ENCODE measurements around the gene LRRC8D. TPM values are rescaled to one million over a fixed set of nuclear protein-coding genes. Genes with fewer than 3 reads are reported as not detected.

Gene LRRC8D
- total RNA-seq, 3 donors from 2014 or later (not counting 1 experiment from before 2014, with no cell fraction given): 16.2 to 26.2 (median 17.1) TPM

- ATAC-seq (no peak), DNase-seq (no peak)
- intact Hi-C loops (cut with micrococcal nuclease): no loop called here
- Mint-ChIP-seq H3K36me3 (no peaks in the 10 kb centered on the region), H3K4me1 (peaks cover 31 to 41% of the 10 kb centered on the region in 2 donors), H3K4me3 (no peak overlapping the region), H3K9me3 (no peaks in the 10 kb centered on the region), H3K27me3 (ENCODE audit: low read depth in 2 of 2) (no peaks in the 10 kb centered on the region), H3K27ac (no peak overlapping the region)
- Histone ChIP-seq H3K27me3 (ENCODE audit: control insufficient read depth, insufficient read depth, low read length) (no peaks in the 10 kb centered on the region), H3K4me1 (ENCODE audit: control insufficient read depth, insufficient read depth, low read length) (no peaks in the 10 kb centered on the region), H3K9me3 (ENCODE audit: control insufficient read depth, insufficient read depth, low read length) (no peaks in the 10 kb centered on the region), H3K27ac (ENCODE audit: low read length) (no peak overlapping the region), H3K36me3 (ENCODE audit: control insufficient read depth, insufficient read depth, low read length) (peaks cover 6% of the 10 kb centered on the region), H3K4me3 (ENCODE audit: low read length) (no peak overlapping the region)
- WGBS (ENCODE audit: insufficient coverage): 97% methylated on average over 7 of the region's 7 CpGs
- no peak for TF ChIP-seq CTCF (IDR thresholded peaks at IDR 0.05)
Observed at GRCh38 chr1:89898695-89899470, 78.1 kb downstream of the LRRC8D start.

GRCh38 chr1:89900323-89900722 is 79.5 kb downstream of the LRRC8D start:
- Mint-ChIP-seq H3K4me1 (peaks cover 31 to 42% of the 10 kb centered on the region in 2 donors), H3K27ac (peak overlapping the region in 1 of 2 donors; percentile 34)
- intact Hi-C loops (cut with micrococcal nuclease): no loop called here

GRCh38 chr1:89900791-89901708 is 80.2 kb downstream of the LRRC8D start:
- Histone ChIP-seq H3K4me3 (ENCODE audit: low read length) (no peak overlapping the region), H3K27ac (ENCODE audit: low read length) (no peak overlapping the region), H3K9me3 (ENCODE audit: control insufficient read depth, insufficient read depth, low read length) (no peaks in the 10 kb centered on the region), H3K27me3 (ENCODE audit: control insufficient read depth, insufficient read depth, low read length) (no peaks in the 10 kb centered on the region), H3K36me3 (ENCODE audit: control insufficient read depth, insufficient read depth, low read length) (peaks cover 4% of the 10 kb centered on the region), H3K4me1 (ENCODE audit: control insufficient read depth, insufficient read depth, low read length) (peaks cover 3% of the 10 kb centered on the region)
- no peak for ATAC-seq
- no peaks in the 10 kb centered on the region for H3K27me3 Mint-ChIP-seq (ENCODE audit: low read depth in 2 of 2)
- no peaks in the 10 kb centered on the region for H3K9me3 Mint-ChIP-seq
- peaks cover 31 to 39% of the 10 kb centered on the region in 2 donors for H3K4me1 Mint-ChIP-seq
- no peak for DNase-seq
- H3K36me3 Mint-ChIP-seq: no peaks in the 10 kb centered on the region
- no peak overlapping the region for H3K4me3 Mint-ChIP-seq
- WGBS (ENCODE audit: insufficient coverage): 91% methylated on average over 6 of the region's 6 CpGs
- no peak for TF ChIP-seq CTCF (IDR thresholded peaks at IDR 0.05)
- intact Hi-C loops (cut with micrococcal nuclease): no loop called here
- peak overlapping the region in 1 of 2 donors; percentile 22 for H3K27ac Mint-ChIP-seq

More at GRCh38 chr1:89900323-89900722, 79.5 kb downstream of the LRRC8D start:
- H3K27me3 ChIP-seq (ENCODE audit: control insufficient read depth, insufficient read depth, low read length): no peaks in the 10 kb centered on the region
- Mint-ChIP-seq H3K36me3 (no peaks in the 10 kb centered on the region), H3K4me3 (no peak overlapping the region), H3K27me3 (ENCODE audit: low read depth in 2 of 2) (no peaks in the 10 kb centered on the region), H3K9me3 (no peaks in the 10 kb centered on the region)
- H3K4me3 ChIP-seq (ENCODE audit: low read length): no peak overlapping the region
- H3K27ac ChIP-seq (ENCODE audit: low read length): no peak overlapping the region
- ATAC-seq (no peak), DNase-seq (no peak)
- H3K9me3 ChIP-seq (ENCODE audit: control insufficient read depth, insufficient read depth, low read length): no peaks in the 10 kb centered on the region
- WGBS (ENCODE audit: insufficient coverage): 48% methylated on average over 2 of the region's 2 CpGs
- peaks cover 6% of the 10 kb centered on the region for H3K36me3 ChIP-seq (ENCODE audit: control insufficient read depth, insufficient read depth, low read length)
- TF ChIP-seq CTCF (IDR thresholded peaks at IDR 0.05): no peak
- H3K4me1 ChIP-seq (ENCODE audit: control insufficient read depth, insufficient read depth, low read length): peaks cover 3% of the 10 kb centered on the region

Data from natural killer cell (primary cell).